ELR (cell line): ENCODE data around the gene ZEB2.

ENCODE experiments used
- DNase-seq: peaks from one replicate; pipeline ENCODE4 v3.0.0-alpha.2; 2015; ENCODE audit warnings: low read depth

Gene ZEB2

GRCh38 chr2:144519934-144520731 is at the start of gene ZEB2:
Gene ZEB2, minus strand, starts transcription at chr2:144520119. Its CDS starts 2,769 bp downstream, at chr2:144517350.
- peak; percentile 87 for DNase-seq

- no peak for DNase-seq
These were observed 47.8 kb upstream of the ZEB2 start for GRCh38 chr2:144567745-144568144.

- no peak for DNase-seq
These were observed 46.5 kb upstream of the ZEB2 start for GRCh38 chr2:144566448-144566847.

GRCh38 chr2:144560251-144560650 is 40.3 kb upstream of the ZEB2 start:
- DNase-seq = no peak

GRCh38 chr2:144559681-144560080 is 39.8 kb upstream of the ZEB2 start:
- no peak for DNase-seq

GRCh38 chr2:144559242-144559641 is 39.3 kb upstream of the ZEB2 start:
- no peak for DNase-seq

- DNase-seq = peak; percentile 3
These were observed 34.7 kb upstream of the ZEB2 start for GRCh38 chr2:144554492-144555210.

- peak; percentile 93 for DNase-seq
These were observed 33.5 kb upstream of the ZEB2 start for GRCh38 chr2:144553379-144553778.

- no peak for DNase-seq
These were observed 32.9 kb upstream of the ZEB2 start for GRCh38 chr2:144552821-144553220.

- peak; percentile 55 for DNase-seq
These were observed 31.0 kb upstream of the ZEB2 start for GRCh38 chr2:144550911-144551310.

GRCh38 chr2:144550084-144550483 is 30.2 kb upstream of the ZEB2 start:
- DNase-seq = no peak

- DNase-seq = no peak
These were observed 28.7 kb upstream of the ZEB2 start for GRCh38 chr2:144548532-144549191.

- DNase-seq = no peak
These were observed 28.2 kb upstream of the ZEB2 start for GRCh38 chr2:144548088-144548487.

- no peak for DNase-seq
These were observed 27.6 kb upstream of the ZEB2 start for GRCh38 chr2:144547494-144547893.

GRCh38 chr2:144546933-144547332 is 27.0 kb upstream of the ZEB2 start:
- no peak for DNase-seq

GRCh38 chr2:144545787-144546186 is 25.9 kb upstream of the ZEB2 start:
- no peak for DNase-seq

GRCh38 chr2:144544053-144544452 is 24.1 kb upstream of the ZEB2 start:
- DNase-seq = no peak

- DNase-seq = no peak
These were observed 21.5 kb upstream of the ZEB2 start for GRCh38 chr2:144541396-144541795.

GRCh38 chr2:144539289-144539782 is 19.4 kb upstream of the ZEB2 start:
- DNase-seq = no peak

GRCh38 chr2:144535300-144535699 is 15.4 kb upstream of the ZEB2 start:
- DNase-seq = no peak

GRCh38 chr2:144533221-144533620 is 13.3 kb upstream of the ZEB2 start:
- no peak for DNase-seq

- no peak for DNase-seq
These were observed 10.7 kb upstream of the ZEB2 start for GRCh38 chr2:144530596-144530995.

- no peak for DNase-seq
These were observed 9.9 kb upstream of the ZEB2 start for GRCh38 chr2:144529841-144530240.
